CD1c-positive myeloid dendritic cell (primary cell): Measurements from ENCODE around the gene SPTBN4.
"Not testable (repeated sequence)": the region's sequence is repeated elsewhere in the genome, so short reads cannot be mapped to it uniquely, and the experiment has no call there.

Source experiments
- DNase-seq: peaks from one replicate; pipeline ENCODE4 v3.0.0-alpha.2; 2016; ENCODE audit errors: extremely low spot score

SPTBN4 gene

DNA sequence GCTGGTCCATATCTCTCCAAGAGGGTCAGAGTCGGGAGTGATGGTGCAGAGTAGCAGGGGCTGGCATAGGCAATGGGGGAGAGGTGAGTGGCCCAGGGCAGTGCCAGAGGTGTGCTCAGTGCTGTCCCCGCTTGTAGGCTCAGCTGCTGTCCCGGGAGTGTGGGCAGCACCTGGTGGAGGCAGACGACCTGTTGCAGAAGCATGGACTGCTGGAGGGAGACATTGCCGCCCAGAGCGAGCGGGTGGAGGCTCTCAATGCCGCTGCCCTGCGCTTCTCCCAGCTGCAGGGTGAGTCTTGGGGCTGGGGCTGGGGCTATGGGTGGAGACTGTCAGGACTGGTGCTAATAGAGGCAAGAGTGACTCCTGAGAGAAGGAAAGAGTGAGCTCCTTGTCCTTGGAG is 39.3 kb downstream of the SPTBN4 start:
- DNase-seq: no peak

DNA sequence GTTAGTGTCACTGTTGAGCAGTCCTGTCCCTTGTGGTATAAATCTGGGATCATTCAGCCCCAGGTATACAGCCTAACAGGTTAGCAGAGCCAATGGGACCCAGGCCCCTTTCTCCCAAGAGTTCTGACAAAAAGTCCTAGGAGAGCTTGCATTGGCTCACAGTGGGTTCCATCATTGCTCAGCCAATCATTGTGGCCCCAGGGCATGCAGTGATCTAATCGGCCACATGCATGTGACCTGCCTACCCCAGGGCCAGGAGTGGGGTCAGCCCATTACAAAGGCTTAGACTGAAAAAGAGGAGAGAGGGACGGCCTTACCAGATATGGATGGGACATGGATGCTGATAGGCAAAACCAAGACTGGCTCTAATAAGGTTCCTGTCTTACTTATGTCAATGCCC is 41.1 kb downstream of the SPTBN4 start:
- DNase-seq: no peak

DNA sequence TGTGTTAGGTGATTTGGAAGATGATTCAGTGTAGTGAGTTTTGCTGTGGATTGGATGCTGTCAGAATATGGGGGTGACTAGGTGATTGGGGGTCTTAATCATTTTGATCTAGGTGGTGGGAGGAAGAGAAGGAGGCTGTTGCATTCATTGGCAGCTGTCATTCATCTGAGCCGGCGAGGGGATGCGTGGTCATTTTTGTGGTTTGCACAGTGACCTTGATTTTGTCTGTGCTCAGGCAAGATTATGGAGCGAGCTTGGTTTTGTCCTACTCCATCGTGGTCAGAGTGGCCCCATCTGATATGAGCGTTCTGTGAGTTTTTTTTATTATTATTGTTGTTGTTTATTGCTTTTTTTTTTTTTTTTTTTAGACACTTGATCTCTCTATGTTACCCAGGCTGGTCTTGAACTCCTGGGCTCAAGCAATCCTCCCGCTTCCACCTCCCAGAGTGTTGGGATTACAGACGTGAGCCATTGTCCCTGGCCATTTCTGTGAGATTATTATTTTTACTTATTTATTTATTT is 42.0 kb downstream of the SPTBN4 start:
- DNase-seq: no peak

- no peak for DNase-seq
Observed at GRCh38 chr19:40510526-40511115, 43.8 kb downstream of the SPTBN4 start.

DNA sequence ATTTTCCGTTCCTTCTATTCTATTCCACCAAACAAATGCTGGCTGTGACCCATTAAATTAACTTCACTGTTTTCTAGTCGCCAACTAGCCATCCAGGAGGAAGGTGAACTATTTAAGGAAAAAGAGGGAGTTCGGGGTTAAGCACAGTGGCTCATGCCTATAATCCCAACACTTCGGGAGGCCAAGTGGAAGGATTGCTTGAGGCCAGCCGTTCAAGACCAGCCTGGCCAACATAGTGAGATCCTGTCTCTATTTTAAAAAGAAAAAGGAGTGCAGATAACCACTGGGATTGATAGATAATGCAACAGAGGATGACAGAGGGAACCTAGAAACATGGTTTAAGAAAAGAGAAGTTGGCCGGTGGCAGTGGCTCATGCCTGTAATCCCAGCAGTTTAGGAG is 44.7 kb downstream of the SPTBN4 start:
- no peak for DNase-seq

- no peak for DNase-seq
Observed at GRCh38 chr19:40512110-40512472, 45.3 kb downstream of the SPTBN4 start.

DNA sequence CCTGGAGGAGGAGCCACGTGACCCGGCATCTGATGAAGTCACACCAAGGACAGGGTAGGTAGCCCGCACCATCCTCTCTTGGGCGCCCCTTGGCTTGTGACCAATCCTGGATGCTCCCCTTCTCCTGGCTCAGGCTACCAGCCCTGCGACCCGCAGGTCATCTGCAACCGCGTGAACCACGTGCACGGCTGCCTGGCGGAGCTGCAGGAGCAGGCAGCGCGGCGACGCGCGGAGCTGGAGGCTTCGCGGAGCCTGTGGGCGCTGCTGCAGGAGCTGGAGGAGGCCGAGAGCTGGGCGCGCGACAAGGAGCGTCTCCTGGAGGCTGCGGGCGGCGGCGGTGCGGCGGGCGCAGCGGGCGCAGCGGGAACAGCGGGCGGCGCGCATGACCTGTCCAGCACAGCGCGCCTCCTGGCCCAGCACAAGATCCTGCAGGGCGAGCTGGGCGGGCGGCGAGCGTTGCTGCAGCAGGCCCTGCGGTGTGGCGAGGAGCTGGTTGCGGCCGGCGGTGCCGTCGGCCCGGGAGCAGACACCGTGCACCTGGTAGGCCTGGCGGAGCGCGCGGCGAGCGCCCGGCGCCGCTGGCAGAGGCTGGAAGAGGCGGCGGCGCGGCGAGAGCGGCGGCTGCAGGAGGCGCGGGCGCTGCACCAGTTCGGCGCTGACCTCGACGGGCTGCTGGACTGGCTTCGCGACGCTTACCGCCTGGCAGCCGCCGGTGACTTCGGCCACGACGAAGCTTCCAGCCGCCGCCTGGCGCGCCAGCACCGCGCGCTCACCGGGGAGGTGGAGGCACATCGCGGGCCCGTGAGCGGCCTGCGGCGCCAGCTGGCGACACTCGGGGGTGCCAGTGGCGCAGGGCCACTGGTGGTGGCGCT is 45.9 kb downstream of the SPTBN4 start:
- peak; percentile 8 for DNase-seq

- DNase-seq: no peak
Observed at GRCh38 chr19:40513345-40513678, 46.5 kb downstream of the SPTBN4 start.

DNA sequence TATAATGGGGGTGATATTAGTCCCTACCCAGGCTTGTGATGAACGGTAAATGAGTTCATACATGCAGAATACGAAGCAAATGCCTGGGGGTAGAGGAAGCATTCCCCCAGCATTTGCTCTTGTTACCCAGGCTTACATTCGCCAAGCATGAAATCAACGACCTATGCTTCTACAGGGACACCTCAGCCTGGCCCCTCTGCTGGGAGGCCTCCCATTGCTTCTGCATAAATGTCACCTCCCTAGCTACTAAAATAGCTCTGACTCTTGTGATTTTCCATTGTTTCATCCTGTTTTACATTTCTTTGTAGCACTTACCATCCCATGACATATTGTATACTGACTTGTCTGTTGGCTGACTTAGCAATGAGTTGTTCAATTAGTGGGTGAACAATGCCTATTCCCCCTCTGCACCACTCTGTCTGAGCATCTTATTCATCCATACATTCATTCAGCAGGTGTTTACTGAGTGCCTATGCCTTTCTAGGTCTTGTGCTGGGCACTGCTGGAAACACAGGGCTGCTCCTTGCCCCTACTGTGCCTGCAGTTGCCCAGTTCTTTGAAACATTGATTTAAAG is 47.0 kb downstream of the SPTBN4 start:
- DNase-seq: no peak

- DNase-seq: no peak
Observed at GRCh38 chr19:40517248-40517647, 50.4 kb downstream of the SPTBN4 start.

DNA sequence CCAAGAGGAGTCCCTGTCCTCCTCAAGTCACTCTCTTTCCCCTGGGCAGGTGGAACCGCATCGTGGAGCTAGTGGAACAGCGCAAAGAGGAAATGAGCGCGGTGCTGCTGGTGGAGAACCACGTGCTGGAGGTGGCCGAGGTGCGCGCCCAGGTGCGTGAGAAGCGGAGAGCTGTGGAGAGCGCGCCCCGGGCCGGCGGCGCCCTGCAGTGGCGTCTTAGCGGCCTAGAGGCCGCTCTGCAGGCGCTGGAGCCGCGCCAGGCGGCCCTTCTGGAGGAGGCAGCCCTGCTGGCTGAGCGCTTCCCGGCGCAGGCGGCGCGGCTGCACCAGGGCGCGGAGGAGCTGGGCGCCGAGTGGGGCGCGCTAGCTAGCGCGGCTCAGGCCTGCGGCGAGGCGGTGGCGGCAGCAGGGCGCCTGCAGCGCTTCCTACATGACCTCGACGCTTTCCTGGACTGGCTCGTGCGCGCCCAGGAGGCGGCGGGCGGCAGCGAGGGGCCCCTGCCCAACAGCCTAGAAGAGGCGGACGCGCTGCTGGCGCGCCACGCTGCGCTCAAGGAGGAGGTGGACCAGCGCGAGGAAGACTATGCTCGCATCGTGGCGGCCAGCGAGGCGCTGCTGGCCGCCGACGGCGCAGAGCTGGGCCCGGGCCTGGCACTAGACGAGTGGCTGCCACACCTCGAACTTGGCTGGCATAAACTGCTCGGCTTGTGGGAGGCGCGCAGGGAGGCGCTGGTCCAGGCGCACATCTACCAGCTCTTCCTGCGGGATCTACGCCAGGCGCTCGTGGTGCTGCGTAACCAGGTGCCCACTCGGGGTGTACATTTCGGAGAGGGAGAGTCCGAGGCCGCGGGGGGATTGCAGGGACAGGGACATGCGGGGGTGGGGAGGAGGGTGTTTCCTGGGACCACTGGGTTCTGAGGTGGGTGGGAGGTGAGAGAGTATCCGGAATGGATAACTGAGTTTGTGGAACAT is 52.8 kb downstream of the SPTBN4 start:
- peak; percentile 49 for DNase-seq

GRCh38 chr19:40521276-40521675 is 54.5 kb downstream of the SPTBN4 start:
- no peak for DNase-seq

DNA sequence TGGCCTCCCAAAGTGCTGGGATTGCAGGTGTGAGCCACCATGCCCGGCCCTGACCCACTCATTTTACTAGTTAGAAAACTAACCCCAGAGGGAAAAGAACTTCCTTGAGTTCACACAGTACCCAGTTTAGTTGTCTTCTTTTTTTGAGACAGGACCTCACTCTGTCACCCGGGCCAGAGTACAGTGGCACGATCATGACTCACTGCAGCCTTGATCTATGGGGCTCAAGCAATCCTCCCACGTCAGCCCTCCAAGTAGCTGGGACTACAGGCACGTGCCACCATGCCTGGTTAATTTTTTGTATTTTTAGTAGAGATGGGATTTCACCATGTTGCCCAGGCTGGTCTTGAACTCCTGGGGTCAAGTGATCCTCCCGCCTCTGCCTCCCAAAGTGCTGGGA is 55.1 kb downstream of the SPTBN4 start:
- not testable (repeated sequence) for DNase-seq

DNA sequence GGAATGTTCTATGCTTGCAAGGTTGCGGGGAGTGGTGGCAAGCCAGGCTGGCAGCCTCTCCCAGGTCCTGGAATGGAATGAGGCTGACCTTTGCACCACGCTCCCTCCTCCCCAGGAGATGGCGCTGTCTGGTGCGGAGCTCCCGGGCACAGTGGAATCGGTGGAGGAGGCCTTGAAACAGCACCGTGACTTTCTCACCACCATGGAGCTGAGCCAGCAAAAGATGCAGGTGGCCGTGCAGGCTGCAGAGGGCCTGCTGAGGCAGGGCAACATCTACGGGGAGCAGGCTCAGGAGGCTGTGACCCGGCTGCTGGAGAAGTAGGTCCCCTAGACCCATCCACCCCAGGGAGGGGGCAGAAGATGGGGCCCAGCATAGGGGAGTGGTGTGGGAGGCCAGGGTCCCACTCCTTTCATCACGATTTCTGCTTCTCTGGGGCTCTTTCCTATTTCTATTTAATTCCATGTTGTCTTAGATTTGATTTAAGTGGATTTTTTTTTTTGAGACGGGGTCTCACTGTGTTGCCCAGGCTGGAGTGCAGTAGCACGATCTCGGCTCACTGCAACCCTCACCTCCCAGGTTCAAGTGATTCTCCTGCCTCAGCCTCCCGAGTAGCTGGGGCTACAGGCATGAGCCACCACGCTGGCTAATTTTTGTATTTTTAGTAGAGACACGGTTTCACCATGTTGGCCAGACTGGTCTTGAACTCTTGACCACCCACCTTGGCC is 56.7 kb downstream of the SPTBN4 start:
- DNase-seq: peak; percentile 75

DNA sequence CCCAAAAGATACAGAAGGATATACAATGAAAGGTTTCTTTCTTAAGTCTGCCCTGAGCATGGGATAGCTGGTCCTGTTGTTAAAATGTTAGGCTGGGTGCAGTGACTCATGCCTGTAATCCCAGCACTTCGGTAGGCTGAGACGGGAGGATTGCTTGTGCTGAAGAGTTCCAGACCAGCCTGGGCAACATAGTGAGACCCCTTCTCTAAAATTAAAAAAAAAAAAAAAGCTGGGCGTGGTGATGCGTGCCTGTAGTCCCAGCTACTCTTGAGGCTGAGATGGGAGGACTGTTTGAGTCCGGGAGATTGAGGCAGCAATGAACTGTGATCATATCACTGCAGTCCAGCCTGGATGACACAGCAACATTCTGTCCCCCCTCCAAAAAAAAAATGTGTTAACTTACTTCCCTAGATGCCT is 57.3 kb downstream of the SPTBN4 start:
- no peak for DNase-seq

- DNase-seq: no peak
Observed at GRCh38 chr19:40524655-40525054, 57.9 kb downstream of the SPTBN4 start.

DNA sequence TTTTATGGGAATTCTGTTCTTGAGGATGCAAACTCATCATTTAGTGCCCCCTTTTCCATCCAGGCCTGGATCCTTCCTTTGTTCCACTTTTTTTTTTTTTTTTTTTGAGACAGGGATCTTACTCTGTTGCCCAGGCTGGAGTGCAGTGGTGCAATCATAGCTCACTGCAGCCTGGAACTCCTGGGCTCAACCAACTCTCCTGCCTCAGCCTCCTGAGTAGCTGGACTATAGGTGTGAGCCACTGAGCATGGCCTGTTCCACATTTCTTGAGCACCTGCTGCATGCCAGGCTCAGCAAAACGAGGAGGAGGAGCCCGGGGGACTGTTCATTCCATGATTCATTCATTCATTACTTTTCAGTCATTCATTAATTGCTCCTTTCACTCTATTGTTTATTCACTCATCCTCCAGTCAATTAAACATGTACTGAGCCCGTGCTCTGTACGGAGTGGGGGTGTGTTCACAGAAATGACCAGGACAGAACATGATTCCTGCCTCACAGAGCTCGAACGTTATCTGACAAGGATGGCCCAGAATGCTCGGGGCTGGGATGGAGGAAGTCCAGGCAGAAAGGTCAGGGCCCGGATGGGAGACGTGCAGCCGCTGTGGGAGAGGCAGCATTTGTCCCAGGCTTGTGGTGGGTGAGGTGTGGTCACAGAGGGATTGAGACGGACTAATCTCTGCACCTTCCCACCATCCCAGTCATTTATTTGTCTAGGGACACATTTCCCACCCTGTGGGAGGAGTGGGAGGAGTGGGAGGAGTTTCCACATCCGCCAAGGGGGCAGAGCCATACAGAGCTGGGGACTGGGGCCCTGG is 58.6 kb downstream of the SPTBN4 start:
- DNase-seq: no peak

- no peak for DNase-seq
Observed at GRCh38 chr19:40528078-40528477, 61.3 kb downstream of the SPTBN4 start.

DNA sequence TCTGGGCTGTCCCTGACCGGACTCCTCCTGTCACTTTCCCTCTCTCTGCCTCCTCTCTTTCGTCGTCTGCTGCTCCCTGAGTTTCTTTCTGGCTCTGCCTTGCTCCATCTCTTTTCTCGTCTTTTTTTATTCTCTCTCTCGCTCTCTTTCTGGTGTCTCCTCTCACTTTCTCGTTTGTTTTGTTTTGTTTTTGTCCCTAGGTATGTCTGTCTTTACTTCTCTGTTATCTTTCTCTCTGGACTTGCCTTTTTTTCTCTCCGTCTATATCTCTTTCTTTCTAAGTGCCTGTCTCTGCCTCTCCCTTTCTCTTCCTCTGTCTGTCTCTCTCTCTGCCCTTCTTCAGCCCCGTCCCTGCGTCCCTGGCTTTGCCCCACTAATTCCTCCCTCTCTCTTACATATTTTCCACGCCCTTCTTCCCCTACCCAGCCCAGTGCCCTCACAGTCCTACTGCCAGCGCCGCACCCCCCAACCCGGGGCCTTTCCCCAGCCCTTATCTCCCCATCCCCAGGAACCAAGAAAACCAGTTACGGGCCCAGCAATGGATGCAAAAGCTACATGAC is 61.8 kb downstream of the SPTBN4 start:
- DNase-seq: no peak
